ENCODE measurements around the gene NHLH1.

NHLH1 gene

GRCh38 chr1:160342953-160343869, 23.7 kb upstream of the NHLH1 start, which contains the start of the genes COPA and NCSTN:
Gene COPA (minus strand): TSS chr1:160343250. CDS start chr1:160343170, 80 bp downstream.
Gene NCSTN (plus strand): TSS chr1:160343383. CDS start chr1:160343397, 14 bp downstream.
- peaks cover 13 to 36% of the 10 kb centered on the region in 2 donors for H3K4me1 ChIP-seq (ENCODE audit: control insufficient read depth in 1 of 2, insufficient read depth in 2 of 2, low read length in 2 of 2)
- H3K36me3 ChIP-seq (ENCODE audit: control insufficient read depth in 1 of 2, insufficient read depth in 2 of 2, low read length in 2 of 2), result peaks cover 24 to 46% of the 10 kb centered on the region in 2 donors
- no peaks in the 10 kb centered on the region for H3K27me3 ChIP-seq (ENCODE audit: low read depth, low read length)
- H3K4me3 ChIP-seq (ENCODE audit: low read depth in 1 of 2, low read length in 2 of 2), result peak within 1 kb of the TSS; percentile 97 to 100
- peak within 1 kb of the TSS; percentile 98 for H3K27ac ChIP-seq (ENCODE audit: low read length)
- H3K9me3 ChIP-seq (ENCODE audit: control insufficient read depth in 1 of 2, low read length in 2 of 2), result no peaks in the 10 kb centered on the region

GRCh38 chr1:160344241-160344640, 22.6 kb upstream of the NHLH1 start:
- Histone ChIP-seq H3K36me3 (ENCODE audit: control insufficient read depth in 1 of 2, insufficient read depth in 2 of 2, low read length in 2 of 2) (peaks cover 22 to 44% of the 10 kb centered on the region in 2 donors), H3K4me3 (ENCODE audit: low read depth in 1 of 2, low read length in 2 of 2) (peak overlapping the region; percentile 97 to 100), H3K4me1 (ENCODE audit: control insufficient read depth in 1 of 2, insufficient read depth in 2 of 2, low read length in 2 of 2) (peaks cover 13 to 36% of the 10 kb centered on the region in 2 donors), H3K9me3 (ENCODE audit: control insufficient read depth in 1 of 2, low read length in 2 of 2) (no peaks in the 10 kb centered on the region), H3K27ac (ENCODE audit: low read length) (peak overlapping the region; percentile 98), H3K27me3 (ENCODE audit: low read depth, low read length) (no peaks in the 10 kb centered on the region)

GRCh38 chr1:160344936-160345335, 21.9 kb upstream of the NHLH1 start:
- H3K4me3 ChIP-seq (ENCODE audit: low read depth in 1 of 2, low read length in 2 of 2), result peak overlapping the region in 1 of 2 donors; percentile 100
- no peak overlapping the region for H3K27ac ChIP-seq (ENCODE audit: low read length)
- H3K9me3 ChIP-seq (ENCODE audit: control insufficient read depth in 1 of 2, low read length in 2 of 2), result no peaks in the 10 kb centered on the region
- H3K27me3 ChIP-seq (ENCODE audit: low read depth, low read length), result no peaks in the 10 kb centered on the region
- H3K36me3 ChIP-seq (ENCODE audit: control insufficient read depth in 1 of 2, insufficient read depth in 2 of 2, low read length in 2 of 2), result peaks cover 22 to 44% of the 10 kb centered on the region in 2 donors
- peaks cover 13 to 32% of the 10 kb centered on the region in 2 donors for H3K4me1 ChIP-seq (ENCODE audit: control insufficient read depth in 1 of 2, insufficient read depth in 2 of 2, low read length in 2 of 2)

GRCh38 chr1:160346463-160346862, 20.4 kb upstream of the NHLH1 start:
- H3K4me1 ChIP-seq (ENCODE audit: control insufficient read depth in 1 of 2, insufficient read depth in 2 of 2, low read length in 2 of 2), result peaks cover 9 to 20% of the 10 kb centered on the region in 2 donors

GRCh38 chr1:160346958-160347357, 19.9 kb upstream of the NHLH1 start:
- Histone ChIP-seq H3K27ac (ENCODE audit: low read length) (no peak overlapping the region), H3K4me3 (ENCODE audit: low read depth in 1 of 2, low read length in 2 of 2) (no peak overlapping the region), H3K4me1 (ENCODE audit: control insufficient read depth in 1 of 2, insufficient read depth in 2 of 2, low read length in 2 of 2) (peaks cover 7 to 15% of the 10 kb centered on the region in 2 donors), H3K36me3 (ENCODE audit: control insufficient read depth in 1 of 2, insufficient read depth in 2 of 2, low read length in 2 of 2) (peaks cover 36 to 62% of the 10 kb centered on the region in 2 donors), H3K9me3 (ENCODE audit: control insufficient read depth in 1 of 2, low read length in 2 of 2) (no peaks in the 10 kb centered on the region), H3K27me3 (ENCODE audit: low read depth, low read length) (no peaks in the 10 kb centered on the region)

More at GRCh38 chr1:160346463-160346862, 20.4 kb upstream of the NHLH1 start:
- Histone ChIP-seq H3K36me3 (ENCODE audit: control insufficient read depth in 1 of 2, insufficient read depth in 2 of 2, low read length in 2 of 2) (peaks cover 31 to 57% of the 10 kb centered on the region in 2 donors), H3K4me3 (ENCODE audit: low read depth in 1 of 2, low read length in 2 of 2) (no peak overlapping the region), H3K27ac (ENCODE audit: low read length) (no peak overlapping the region), H3K9me3 (ENCODE audit: control insufficient read depth in 1 of 2, low read length in 2 of 2) (no peaks in the 10 kb centered on the region), H3K27me3 (ENCODE audit: low read depth, low read length) (no peaks in the 10 kb centered on the region)

GRCh38 chr1:160351629-160352028, 15.2 kb upstream of the NHLH1 start:
- Histone ChIP-seq H3K36me3 (ENCODE audit: control insufficient read depth in 1 of 2, insufficient read depth in 2 of 2, low read length in 2 of 2) (peaks cover 83 to 94% of the 10 kb centered on the region in 2 donors), H3K27ac (ENCODE audit: low read length) (no peak overlapping the region), H3K27me3 (ENCODE audit: low read depth, low read length) (no peaks in the 10 kb centered on the region), H3K9me3 (ENCODE audit: control insufficient read depth in 1 of 2, low read length in 2 of 2) (no peaks in the 10 kb centered on the region), H3K4me1 (ENCODE audit: control insufficient read depth in 1 of 2, insufficient read depth in 2 of 2, low read length in 2 of 2) (no peaks in the 10 kb centered on the region), H3K4me3 (ENCODE audit: low read depth in 1 of 2, low read length in 2 of 2) (no peak overlapping the region)

GRCh38 chr1:160352555-160352954, 14.3 kb upstream of the NHLH1 start:
- Histone ChIP-seq H3K36me3 (ENCODE audit: control insufficient read depth in 1 of 2, insufficient read depth in 2 of 2, low read length in 2 of 2) (peaks cover 92 to 97% of the 10 kb centered on the region in 2 donors), H3K27me3 (ENCODE audit: low read depth, low read length) (no peaks in the 10 kb centered on the region), H3K9me3 (ENCODE audit: control insufficient read depth in 1 of 2, low read length in 2 of 2) (no peaks in the 10 kb centered on the region), H3K4me1 (ENCODE audit: control insufficient read depth in 1 of 2, insufficient read depth in 2 of 2, low read length in 2 of 2) (no peaks in the 10 kb centered on the region), H3K27ac (ENCODE audit: low read length) (no peak overlapping the region), H3K4me3 (ENCODE audit: low read depth in 1 of 2, low read length in 2 of 2) (no peak overlapping the region)

- Histone ChIP-seq H3K36me3 (ENCODE audit: control insufficient read depth in 1 of 2, insufficient read depth in 2 of 2, low read length in 2 of 2) (peaks cover 96 to 98% of the 10 kb centered on the region in 2 donors), H3K27ac (ENCODE audit: low read length) (no peak overlapping the region), H3K9me3 (ENCODE audit: control insufficient read depth in 1 of 2, low read length in 2 of 2) (no peaks in the 10 kb centered on the region), H3K27me3 (ENCODE audit: low read depth, low read length) (no peaks in the 10 kb centered on the region), H3K4me1 (ENCODE audit: control insufficient read depth in 1 of 2, insufficient read depth in 2 of 2, low read length in 2 of 2) (no peaks in the 10 kb centered on the region), H3K4me3 (ENCODE audit: low read depth in 1 of 2, low read length in 2 of 2) (no peak overlapping the region)
Observed at GRCh38 chr1:160353223-160353622, 13.6 kb upstream of the NHLH1 start.

- no peaks in the 10 kb centered on the region for H3K27me3 ChIP-seq (ENCODE audit: low read depth, low read length)
- no peaks in the 10 kb centered on the region for H3K4me1 ChIP-seq (ENCODE audit: control insufficient read depth in 1 of 2, insufficient read depth in 2 of 2, low read length in 2 of 2)
- no peak overlapping the region for H3K27ac ChIP-seq (ENCODE audit: low read length)
- no peak overlapping the region for H3K4me3 ChIP-seq (ENCODE audit: low read depth in 1 of 2, low read length in 2 of 2)
- peaks cover 88 to 89% of the 10 kb centered on the region in 2 donors for H3K36me3 ChIP-seq (ENCODE audit: control insufficient read depth in 1 of 2, insufficient read depth in 2 of 2, low read length in 2 of 2)
- H3K9me3 ChIP-seq (ENCODE audit: control insufficient read depth in 1 of 2, low read length in 2 of 2), result no peaks in the 10 kb centered on the region
Observed at GRCh38 chr1:160354388-160354985, 12.4 kb upstream of the NHLH1 start.

GRCh38 chr1:160357286-160358002, 9.4 kb upstream of the NHLH1 start:
- Histone ChIP-seq H3K27me3 (ENCODE audit: low read depth, low read length) (no peaks in the 10 kb centered on the region), H3K4me3 (ENCODE audit: low read depth in 1 of 2, low read length in 2 of 2) (no peak overlapping the region), H3K9me3 (ENCODE audit: control insufficient read depth in 1 of 2, low read length in 2 of 2) (no peaks in the 10 kb centered on the region), H3K27ac (ENCODE audit: low read length) (no peak overlapping the region), H3K4me1 (ENCODE audit: control insufficient read depth in 1 of 2, insufficient read depth in 2 of 2, low read length in 2 of 2) (no peaks in the 10 kb centered on the region), H3K36me3 (ENCODE audit: control insufficient read depth in 1 of 2, insufficient read depth in 2 of 2, low read length in 2 of 2) (peaks cover 66 to 68% of the 10 kb centered on the region in 2 donors)

GRCh38 chr1:160358073-160358472, 8.8 kb upstream of the NHLH1 start:
- Histone ChIP-seq H3K27me3 (ENCODE audit: low read depth, low read length) (no peaks in the 10 kb centered on the region), H3K4me1 (ENCODE audit: control insufficient read depth in 1 of 2, insufficient read depth in 2 of 2, low read length in 2 of 2) (no peaks in the 10 kb centered on the region), H3K4me3 (ENCODE audit: low read depth in 1 of 2, low read length in 2 of 2) (no peak overlapping the region), H3K9me3 (ENCODE audit: control insufficient read depth in 1 of 2, low read length in 2 of 2) (no peaks in the 10 kb centered on the region), H3K27ac (ENCODE audit: low read length) (no peak overlapping the region), H3K36me3 (ENCODE audit: control insufficient read depth in 1 of 2, insufficient read depth in 2 of 2, low read length in 2 of 2) (peaks cover 60 to 62% of the 10 kb centered on the region in 2 donors)
